ENCODE results near the gene SUMO3.

The SUMO3 gene

DNA sequence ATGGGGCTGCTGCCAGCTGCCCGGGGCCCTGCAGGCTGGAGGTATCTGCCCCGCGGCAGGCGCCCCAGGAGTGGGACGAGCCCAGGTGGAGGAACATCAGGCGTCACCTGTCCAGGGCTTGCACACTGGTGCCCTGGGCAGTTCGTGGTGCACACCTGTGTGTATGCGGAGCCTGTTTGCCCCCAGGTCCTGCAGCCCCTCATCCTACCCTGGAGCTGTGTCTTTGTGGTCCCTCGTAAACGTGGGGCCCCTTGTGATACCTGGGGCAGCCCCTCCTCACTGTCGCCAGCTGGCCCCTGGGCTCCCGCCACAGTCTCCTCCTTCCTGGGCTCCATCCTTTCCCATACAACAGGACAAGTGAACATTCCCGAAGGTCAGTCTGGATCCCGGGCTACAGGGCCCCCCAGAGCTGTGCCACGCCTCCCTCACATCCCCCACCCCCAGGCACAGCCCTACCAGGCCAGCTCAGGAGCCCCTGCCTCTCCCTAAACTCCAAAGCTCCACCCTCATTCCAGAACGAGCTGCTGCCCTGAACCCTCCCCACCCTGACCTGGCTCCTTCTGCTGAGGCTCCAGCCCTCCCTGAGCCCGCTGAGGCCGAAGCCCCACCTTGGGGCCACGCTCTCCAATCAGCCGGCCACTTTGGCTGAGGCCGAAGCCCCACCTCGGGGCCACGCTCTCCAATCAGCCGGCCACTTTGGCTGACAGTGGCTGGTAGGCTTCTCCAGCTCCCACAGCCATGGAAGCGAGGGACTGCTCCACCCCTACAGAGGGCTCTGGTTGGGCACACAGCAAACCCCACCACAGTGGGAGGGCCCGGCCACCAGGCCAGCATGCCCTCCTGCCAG, 58.9 kb downstream of the SUMO3 start:
- DNase-seq (ENCODE audit: low spot score): no peak

DNA sequence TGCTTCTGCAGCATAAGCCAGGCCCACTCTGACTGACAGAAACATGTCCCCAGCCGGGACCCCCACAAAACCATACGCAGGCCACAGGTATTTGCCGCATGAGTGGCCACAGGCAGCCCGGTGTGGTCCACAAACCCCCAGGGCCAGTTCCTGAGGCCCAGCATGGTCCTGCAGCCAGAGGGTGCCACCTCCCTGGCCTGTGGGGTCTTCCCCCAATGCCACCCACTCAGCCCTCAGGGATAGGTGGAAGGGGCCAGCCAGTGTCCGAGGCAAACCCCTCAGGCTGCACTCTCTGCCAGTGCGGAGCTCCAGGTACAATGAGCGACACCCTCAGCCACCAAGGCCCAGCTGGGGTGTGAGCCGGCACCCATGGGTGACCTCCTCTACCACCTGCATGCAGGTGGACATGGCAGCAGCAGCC, 59.7 kb downstream of the SUMO3 start:
- no peak for DNase-seq (ENCODE audit: low spot score)

DNA sequence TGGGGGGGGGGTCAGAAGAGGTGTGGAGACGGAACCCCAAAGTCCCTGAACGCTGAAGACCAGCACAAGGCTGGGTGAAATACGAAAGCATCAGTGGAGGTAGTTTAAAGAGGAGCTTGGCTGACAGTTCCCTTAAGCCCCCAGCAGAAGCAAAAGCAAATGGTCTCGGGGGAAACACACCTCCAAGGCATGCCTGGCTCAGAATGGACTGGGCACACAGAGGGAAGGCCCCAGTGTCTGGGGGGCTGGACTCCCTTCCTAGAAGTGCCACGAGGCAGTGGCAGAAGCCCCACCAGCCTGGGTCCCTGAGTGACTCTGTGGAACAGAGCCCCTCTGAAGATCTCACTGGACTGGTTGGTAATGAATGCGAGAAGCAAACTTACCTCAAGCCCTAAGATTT, 60.1 kb downstream of the SUMO3 start:
- no peak for DNase-seq (ENCODE audit: low spot score)

DNA sequence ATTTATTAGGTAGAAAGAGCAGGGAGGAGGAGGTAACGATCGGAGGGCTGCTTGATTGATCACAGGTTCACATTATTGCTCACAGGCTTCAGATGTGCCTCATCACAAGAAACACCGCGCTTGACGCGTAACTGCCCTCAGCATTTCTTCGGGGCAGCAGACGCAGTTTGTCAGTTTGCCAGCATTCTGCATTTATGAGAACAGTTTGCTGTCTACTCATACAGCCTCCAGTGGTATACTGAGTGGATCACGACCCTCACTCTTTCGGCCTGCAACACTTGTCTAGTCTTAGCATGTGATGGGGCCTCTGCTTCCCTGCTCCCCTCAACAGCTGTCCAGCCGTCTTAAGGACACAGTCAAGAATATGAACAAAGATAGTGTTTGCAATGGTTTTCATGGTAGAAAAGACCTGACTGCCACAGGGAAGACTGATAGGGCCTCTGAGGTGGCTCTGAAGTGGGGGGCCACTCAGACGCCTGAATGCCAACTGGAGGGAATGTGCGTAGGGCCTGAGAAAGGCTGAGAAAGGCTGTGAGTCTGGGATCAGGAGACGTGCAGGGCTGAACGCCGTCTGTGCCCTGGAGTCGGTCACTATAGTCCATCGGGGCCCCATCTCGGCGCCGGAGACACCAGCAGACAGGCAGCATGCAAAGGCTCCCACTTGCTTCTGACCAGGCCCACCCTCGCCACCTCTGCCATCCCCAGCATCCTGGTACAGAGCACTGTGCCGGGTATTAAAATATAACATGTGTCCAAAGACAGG, 61.3 kb downstream of the SUMO3 start:
- DNase-seq (ENCODE audit: low spot score): no peak

All from GM03348 (cell line).